GM12801 (cell line): Measurements from ENCODE around the gene DLG5.

Experiments
- TF ChIP-seq, protein P1 (sequence below): IDR thresholded peaks from one replicate; pipeline ENCODE4 v1.5.1; 2011; ENCODE audit warnings: control low read depth; ENCODE audit not compliant: insufficient read length; ENCODE audit errors: extremely low read depth

DLG5 gene

GRCh38 chr10:77782328-77783061 is 144.1 kb downstream of the DLG5 start:
- TF ChIP-seq, protein P1, sequence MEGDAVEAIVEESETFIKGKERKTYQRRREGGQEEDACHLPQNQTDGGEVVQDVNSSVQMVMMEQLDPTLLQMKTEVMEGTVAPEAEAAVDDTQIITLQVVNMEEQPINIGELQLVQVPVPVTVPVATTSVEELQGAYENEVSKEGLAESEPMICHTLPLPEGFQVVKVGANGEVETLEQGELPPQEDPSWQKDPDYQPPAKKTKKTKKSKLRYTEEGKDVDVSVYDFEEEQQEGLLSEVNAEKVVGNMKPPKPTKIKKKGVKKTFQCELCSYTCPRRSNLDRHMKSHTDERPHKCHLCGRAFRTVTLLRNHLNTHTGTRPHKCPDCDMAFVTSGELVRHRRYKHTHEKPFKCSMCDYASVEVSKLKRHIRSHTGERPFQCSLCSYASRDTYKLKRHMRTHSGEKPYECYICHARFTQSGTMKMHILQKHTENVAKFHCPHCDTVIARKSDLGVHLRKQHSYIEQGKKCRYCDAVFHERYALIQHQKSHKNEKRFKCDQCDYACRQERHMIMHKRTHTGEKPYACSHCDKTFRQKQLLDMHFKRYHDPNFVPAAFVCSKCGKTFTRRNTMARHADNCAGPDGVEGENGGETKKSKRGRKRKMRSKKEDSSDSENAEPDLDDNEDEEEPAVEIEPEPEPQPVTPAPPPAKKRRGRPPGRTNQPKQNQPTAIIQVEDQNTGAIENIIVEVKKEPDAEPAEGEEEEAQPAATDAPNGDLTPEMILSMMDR, result no peak

- TF ChIP-seq, protein P1, result no peak
Measured at GRCh38 chr10:77781451-77782327, 144.9 kb downstream of the DLG5 start.

DNA sequence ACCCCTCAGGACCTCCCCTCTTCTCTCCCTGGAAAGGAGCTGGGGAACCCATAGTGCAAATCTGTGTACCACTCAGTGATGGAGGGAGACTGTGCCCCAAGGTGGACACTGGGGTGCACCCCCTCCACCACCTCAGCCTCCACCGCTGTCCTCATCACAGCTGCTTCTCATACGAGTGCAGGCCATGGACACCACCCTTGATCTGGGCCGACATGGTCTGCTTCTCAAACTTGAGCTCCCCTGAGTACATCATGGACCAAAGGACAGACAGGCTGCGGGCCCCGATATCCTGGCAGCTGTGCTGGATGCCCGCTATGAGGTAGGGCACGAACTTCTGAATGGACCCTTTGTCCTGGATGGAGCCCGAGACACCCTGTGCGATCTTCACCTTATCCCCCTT is 146.4 kb downstream of the DLG5 start:
- TF ChIP-seq, protein P1, result no peak

DNA sequence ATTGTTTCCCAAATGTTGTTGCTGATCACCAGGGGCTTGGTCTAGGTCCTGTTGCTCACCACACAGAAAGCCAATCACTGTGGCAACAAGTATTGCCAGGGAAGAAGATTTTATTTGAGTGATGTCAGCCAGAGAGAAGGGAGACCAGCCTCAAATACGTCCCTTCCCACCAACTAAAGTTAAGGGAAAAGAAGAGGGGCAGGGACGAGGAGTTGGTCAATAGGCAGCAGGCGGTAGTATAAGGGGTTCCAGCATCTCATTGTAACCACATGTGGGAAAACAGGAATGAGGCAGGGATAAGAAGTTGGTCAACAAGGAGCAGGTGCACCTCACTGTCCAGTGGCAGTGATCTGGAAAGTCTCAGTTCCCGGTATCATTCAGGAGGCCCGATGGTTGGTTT is 150.1 kb downstream of the DLG5 start:
- TF ChIP-seq, protein P1, result no peak

DNA sequence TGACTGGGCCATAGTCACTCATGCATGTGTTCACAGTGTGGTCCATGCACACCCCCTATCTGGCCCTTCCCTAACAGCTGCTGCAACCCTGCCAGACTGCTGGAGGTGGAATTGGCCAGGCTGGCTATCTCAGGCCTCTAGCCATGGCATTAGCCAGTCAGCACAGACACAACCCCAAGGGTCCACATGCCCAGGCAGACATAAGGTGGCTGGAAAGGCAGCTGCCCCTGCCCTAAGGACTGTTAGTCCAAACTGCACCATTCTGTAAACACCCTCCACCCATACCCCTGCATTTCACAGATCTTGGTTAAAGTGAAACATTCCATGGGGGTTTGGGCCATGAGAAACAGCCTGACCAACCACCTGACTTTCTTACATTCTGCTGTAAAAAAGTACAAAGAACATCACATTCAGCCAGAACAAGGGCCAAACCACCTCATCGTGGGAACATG is 151.6 kb downstream of the DLG5 start:
- TF ChIP-seq, protein P1, result no peak

DNA sequence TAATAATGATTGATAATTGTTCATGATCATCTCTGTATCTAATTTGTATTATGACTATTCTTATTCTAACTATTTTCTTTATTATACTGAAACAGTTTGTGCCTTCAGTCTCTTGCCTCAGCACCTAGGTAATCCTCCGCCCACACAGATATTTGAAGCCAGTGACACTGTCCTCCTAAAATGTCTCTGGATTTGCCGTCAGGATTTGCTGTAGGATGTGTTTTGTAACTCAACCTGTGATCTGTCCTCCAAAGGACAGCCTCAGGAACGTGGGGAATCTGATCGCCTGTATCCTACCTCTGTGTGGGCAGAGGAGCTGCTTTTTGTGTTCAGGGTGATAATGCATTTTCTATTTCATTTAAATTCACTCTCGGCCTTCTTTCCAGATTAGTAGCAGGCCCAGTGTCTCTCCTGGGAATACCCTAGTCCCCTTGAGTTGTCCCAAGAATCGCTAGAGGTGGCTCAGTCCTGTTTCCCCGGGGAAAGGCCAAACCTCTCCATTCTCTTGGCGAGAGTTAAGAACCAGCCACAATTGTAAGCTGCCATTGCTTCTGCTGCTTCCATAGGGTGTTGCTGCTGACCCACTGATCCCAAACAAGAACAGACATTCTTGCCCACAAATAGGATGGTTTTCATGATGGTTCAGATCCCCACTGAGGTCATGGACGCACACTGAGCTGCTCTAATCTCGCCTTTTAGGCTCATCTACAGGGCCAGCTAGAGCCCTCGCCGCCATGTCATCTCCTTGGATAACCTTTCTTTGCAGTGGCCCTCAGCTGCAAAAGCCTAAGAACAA is 152.7 kb downstream of the DLG5 start:
- TF ChIP-seq, protein P1, result no peak

DNA sequence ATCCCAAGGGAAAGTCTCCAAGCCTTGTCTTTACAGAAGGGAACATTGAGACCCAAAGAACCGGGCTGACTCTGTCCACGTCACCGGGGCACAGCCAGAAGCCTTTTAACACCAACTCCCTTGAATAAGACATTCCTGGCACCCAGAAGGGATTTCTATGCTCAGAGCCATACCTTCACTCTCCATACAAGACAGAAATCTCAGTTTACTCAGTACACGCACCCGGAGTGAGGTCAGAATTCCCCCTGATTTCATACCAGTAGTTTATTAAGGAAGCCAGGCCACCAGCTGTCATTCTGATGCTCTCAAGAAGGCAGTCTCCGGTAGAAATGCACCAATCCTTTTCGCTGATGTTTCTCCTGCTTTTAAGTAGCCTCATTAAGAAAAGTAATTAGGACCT is 154.7 kb downstream of the DLG5 start:
- TF ChIP-seq, protein P1, result no peak
